GM19328 (cell line): ENCODE results near the gene PDPK1.
"Not testable (repeated sequence)": the region's sequence is repeated elsewhere in the genome, so short reads cannot be mapped to it uniquely, and the experiment has no call there.

ENCODE experiments used
- ATAC-seq: cut with Tn5 transposase; IDR thresholded peaks from one replicate; pipeline ENCODE4 v1.9.1; 2021; ENCODE audit warnings: mild to moderate bottlenecking, moderate library complexity; ENCODE audit not compliant: unreplicated experiment

The PDPK1 gene

GRCh38 chr16:2609827-2610470 is 72.1 kb downstream of the PDPK1 start:
- ATAC-seq: no peak

DNA sequence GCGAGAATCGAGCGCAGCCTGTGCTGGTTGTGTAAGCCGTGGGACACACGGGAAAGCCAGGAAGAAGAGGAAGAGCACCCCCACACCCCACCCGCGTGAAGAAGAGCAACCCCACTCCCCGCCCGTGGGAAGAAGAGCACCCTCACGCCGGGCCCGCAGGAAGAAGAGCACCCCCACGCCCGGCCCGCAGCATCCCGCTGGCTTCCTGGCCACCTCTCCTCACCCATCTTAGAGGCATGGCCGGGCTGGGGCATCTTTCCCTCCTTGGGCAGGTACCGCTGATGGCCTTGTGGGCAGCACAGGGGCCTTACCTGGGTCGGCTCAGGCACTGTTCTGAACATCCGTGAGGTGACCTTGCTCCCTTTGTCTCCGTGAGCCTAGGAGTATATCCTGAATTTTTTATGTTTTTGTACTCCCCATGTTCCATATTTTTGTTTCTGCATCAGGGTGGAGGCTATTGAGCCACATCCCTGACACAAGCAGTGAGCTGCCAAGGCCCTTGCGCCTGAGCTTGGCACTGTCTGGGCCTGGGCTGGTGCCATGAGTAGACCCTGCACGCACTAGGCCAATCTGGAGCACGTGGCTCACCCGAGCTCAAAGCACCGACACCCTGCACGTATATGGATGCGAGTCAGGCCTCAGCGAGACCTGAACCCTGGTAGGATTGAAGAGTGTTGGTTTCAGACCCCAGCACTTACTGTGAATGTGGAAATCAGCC is 73.1 kb downstream of the PDPK1 start:
- no peak for ATAC-seq

DNA sequence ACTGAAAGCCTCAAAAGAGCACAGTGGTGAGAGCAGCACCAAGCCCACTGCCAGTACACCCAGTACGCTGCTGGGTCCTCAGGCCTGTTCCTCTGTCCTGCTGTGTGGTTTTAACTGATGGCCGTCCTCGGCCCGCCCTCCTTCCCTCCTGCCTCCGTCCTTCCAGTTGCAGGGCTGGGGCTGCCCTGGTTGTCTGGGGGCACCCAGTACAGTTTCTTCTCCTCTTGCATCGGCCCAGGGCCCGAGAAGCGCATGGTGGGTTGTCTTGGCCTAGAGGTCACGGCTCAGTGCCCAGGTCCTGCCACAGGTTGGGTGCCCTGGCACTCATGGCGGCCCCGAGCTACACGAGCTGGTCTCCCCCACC is 73.7 kb downstream of the PDPK1 start:
- no peak for ATAC-seq

DNA sequence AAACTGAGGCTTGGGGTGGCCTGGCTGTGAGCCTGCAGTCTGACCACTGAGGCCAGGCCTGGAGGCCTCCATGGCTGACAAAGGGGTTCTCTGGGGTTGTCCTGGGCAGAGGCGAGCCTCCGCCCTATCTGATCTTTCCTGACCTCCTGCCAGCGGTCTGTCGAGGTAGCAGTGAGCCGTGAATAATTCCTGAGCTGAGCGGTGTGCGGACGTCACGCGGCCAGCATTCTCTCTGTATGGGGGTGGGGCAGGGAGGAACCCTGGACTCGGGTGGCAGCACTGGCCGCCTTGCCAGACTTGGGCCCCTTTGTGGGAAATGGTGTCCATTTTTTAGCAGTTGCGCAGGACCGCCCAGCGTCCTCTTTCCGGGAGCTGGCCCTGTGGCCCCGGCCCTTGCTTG is 74.1 kb downstream of the PDPK1 start:
- not testable (repeated sequence) for ATAC-seq

GRCh38 chr16:2613251-2613650 is 75.4 kb downstream of the PDPK1 start:
- not testable (repeated sequence) for ATAC-seq

GRCh38 chr16:2614761-2615191 is 77.0 kb downstream of the PDPK1 start:
- ATAC-seq: no peak

- ATAC-seq: not testable (repeated sequence)
These were observed 81.1 kb downstream of the PDPK1 start for GRCh38 chr16:2618964-2619363.

DNA sequence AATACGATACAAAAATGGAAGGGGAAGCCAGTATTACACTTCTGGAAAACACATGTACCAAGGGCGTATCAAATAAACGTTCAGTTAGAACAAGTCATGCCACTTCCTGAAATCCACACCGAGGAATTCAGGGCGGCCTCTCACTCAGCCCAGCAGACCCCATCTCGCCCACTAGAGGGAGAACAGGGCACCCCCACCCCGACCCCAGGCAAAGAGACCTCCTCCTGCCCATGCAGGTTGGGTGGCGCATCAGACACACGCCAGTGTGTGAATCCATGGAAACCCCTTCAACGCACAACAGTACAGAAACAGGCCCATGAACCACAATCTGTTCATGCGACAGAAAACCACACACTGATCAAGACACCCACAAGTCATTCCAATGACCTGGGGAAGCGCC is 81.8 kb downstream of the PDPK1 start:
- not testable (repeated sequence) for ATAC-seq

- ATAC-seq: not testable (repeated sequence)
These were observed 83.0 kb downstream of the PDPK1 start for GRCh38 chr16:2620870-2621269.

GRCh38 chr16:2621395-2621794 is 83.6 kb downstream of the PDPK1 start:
- not testable (repeated sequence) for ATAC-seq

- ATAC-seq: not testable (repeated sequence)
These were observed 89.3 kb downstream of the PDPK1 start for GRCh38 chr16:2627075-2627474.

- ATAC-seq: not testable (repeated sequence)
These were observed 93.4 kb downstream of the PDPK1 start for GRCh38 chr16:2631203-2631602.

DNA sequence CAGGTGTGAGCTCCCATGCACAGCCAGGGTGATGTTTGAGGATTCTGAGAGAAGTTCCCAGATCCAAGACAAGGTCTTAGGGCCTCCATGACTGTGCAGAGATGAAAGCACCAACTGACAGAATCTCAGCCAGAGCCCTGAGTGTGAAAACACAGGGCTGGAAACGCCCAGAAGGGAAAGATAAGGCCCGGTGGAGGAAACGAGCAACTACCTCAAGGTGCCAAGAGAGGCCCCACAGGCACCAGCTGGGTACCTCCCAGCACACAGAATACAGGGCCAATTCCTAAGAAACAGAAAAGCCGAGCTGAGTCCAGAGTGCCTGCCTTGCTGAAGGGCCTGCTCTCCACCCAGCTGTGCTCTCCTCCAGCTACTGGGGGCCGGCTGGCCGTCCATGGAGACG is 94.5 kb downstream of the PDPK1 start:
- not testable (repeated sequence) for ATAC-seq

- not testable (repeated sequence) for ATAC-seq
These were observed 101.4 kb downstream of the PDPK1 start for GRCh38 chr16:2639071-2639721.

DNA sequence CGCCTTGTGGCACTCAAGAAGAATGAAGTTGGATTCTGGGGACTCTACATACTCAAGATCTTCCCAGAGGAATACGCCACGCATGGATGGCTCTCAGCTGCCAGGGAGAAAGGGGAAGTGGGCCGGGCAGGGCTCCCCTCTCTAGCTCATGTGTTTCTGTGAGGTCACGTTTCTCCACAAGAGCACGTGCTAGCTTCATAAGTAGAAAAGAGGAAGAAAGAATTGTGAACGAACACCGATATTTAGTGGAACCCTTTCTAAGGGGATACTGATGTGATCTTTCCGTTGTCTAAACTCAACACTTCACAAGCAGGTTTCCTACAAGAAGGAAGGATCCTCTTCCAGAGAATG is 101.9 kb downstream of the PDPK1 start:
- not testable (repeated sequence) for ATAC-seq

DNA sequence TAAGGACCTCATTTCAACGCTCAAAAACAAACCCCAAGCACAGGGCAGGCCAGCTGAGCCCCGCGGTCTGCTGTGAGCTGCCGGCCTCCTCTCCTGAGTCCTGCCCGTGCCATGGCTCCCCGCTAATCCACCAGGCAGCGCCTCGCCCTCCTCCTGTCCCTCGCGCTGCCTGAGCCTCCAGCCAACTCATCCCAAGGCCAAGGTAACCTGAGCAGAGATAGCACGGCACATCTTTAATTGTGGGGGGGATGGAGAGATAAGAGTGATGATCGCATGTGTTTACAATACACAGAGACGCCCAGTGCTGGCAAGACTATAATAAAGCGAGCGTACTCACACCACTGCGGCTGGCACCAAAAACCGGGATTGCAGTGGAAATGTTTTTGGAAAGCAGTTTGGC is 104.7 kb downstream of the PDPK1 start:
- not testable (repeated sequence) for ATAC-seq

GRCh38 chr16:2644754-2645453 is 107.1 kb downstream of the PDPK1 start:
- not testable (repeated sequence) for ATAC-seq

- ATAC-seq: not testable (repeated sequence)
These were observed 113.5 kb downstream of the PDPK1 start for GRCh38 chr16:2651268-2651871.
